ENCODE measurements around the gene HDGF. TPM values are rescaled to one million over a fixed set of nuclear protein-coding genes. Genes with fewer than 3 reads are reported as not detected.

Gene HDGF
- total RNA-seq, 8 experiments from 2014 or later = 93.4 to 328 (median 187) TPM

DNA sequence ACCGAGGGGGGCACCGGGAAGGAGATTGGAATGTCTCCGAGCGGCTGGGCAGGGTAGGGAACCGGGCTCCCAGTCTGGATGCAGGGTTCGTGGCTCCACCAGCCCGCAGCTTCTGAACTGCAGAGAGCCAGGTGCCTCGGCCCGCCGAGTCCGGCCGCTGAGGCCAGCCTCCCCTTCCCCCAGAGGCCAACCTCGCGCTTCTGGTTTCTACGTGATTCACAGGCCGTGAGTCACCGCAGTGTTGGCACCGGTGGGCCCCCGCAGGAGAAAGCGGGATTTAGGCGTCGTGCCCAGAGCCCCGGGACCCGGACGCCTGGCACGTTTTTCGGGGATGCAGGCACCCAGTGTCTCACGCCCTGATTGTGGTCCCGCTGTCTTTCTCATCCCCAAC is 46.5 kb downstream of the HDGF start:
- H3K4me1 ChIP-seq (replicated peaks in 1 of 2) = peaks cover 52 to 75% of the 10 kb centered on the region in 2 donors
- peak overlapping the region; percentile 32 to 69 (median 44) for H3K4me3 ChIP-seq
- in situ Hi-C loops (cut with MboI; ENCODE audit: low pct_unique_long_range_greater_than_20kb in 2 of 9, low sequenced_read_pairs in 9 of 9, unreplicated experiment in 9 of 9) = no loop called here
- ATAC-seq (replicated peaks in 6 of 8) = peak in 2 of 8 experiments; percentile 0 to 2
- 0 to 10% (median 4%) methylated on average over 2 to 5 of the region's 29 CpGs; no CpG with 5 or more reads in 6 of the 10 experiments for WGBS, 10 experiments
- H3K27ac ChIP-seq = peak overlapping the region; percentile 92 to 93

DNA sequence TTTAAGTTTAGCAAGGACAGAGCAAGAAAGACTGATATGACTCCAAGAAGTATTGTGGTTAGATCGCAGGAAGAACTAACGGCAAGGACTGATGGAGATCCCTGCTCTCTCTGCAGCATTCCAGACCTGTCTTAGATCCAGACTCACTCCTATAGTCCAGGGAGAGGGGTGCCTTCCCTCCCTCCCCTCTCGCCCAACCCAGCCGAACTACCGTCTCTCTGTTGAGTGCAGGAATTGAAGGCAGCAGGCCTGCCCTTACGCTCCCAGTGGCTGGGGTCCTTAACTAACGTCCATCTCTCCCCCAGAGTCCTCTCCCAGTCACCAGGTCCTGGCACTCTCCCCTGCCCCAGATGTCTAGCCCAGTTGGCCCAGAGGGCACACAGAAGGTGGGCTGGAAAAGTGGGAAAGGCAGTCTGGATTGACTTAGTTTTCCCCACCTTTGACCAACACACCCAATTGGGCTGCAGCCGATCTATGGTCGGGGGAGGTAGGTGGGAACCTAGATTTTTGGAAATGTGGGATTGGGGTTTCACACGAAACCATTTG is 47.2 kb downstream of the HDGF start:
- peak overlapping the region; percentile 92 to 93 for H3K27ac ChIP-seq
- H3K4me1 ChIP-seq (replicated peaks in 1 of 2) = peaks cover 45 to 68% of the 10 kb centered on the region in 2 donors
- no peak for ATAC-seq (replicated peaks in 6 of 8)
- in situ Hi-C loops (cut with MboI; ENCODE audit: low pct_unique_long_range_greater_than_20kb in 2 of 9, low sequenced_read_pairs in 9 of 9, unreplicated experiment in 9 of 9) = no loop called here
- WGBS, 10 experiments = 0 to 100% (median 6%) methylated on average over 1 to 9 of the region's 10 CpGs; no CpG with 5 or more reads in 2 of the 10 experiments
- peak overlapping the region; percentile 32 to 69 (median 44) for H3K4me3 ChIP-seq

DNA sequence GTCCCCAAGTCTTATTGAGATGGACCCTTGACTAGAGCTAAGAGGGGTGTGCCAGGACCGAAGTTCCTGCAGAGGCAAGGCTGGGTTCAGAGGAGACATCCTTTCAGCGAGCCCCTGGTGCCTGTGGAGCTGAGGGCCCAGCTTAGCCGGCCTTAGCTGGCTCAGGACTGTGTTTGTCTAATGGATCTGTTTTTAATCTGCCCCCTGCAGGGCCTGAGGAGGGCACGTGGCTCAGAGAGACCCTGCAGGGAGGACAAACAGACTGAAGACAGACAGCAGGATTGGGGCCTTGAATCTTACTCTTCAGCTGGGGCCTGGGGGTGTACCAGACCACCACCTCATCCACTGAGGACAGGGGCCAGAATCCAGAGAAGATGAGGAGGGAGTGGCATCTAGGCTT is 47.7 kb downstream of the HDGF start:
- 0 to 17% (median 0%) methylated on average over 1 to 4 of the region's 4 CpGs; no CpG with 5 or more reads in 6 of the 10 experiments for whole genome bisulfite sequencing, 10 experiments
- in situ Hi-C loops (cut with MboI; ENCODE audit: low pct_unique_long_range_greater_than_20kb in 2 of 9, low sequenced_read_pairs in 9 of 9, unreplicated experiment in 9 of 9) = no loop called here
- ATAC-seq (replicated peaks in 6 of 8) = no peak
- H3K4me1 ChIP-seq (replicated peaks in 1 of 2) = peaks cover 43 to 63% of the 10 kb centered on the region in 2 donors
- peak overlapping the region; percentile 92 to 93 for H3K27ac ChIP-seq
- peak overlapping the region; percentile 32 to 69 (median 44) for H3K4me3 ChIP-seq

DNA sequence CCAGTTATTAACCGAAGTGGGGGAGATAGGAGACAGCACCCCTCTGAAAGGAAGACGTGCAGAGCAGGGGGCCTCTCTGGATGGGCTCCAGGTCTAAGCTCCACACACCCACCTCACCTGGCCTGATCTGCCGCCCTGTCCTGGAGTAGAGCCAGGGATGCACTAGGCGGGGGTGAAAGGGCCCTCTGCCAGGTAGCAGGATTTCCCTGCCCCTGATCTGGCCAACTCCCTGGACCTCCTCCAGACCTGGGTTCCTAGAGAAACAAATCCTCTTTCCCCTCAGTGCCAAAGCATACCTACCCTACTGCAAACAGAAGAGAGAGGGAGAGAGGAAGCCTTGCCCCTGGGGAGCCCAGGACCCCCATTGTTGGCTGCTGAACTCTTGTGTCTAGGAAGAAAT is 48.1 kb downstream of the HDGF start:
- Histone ChIP-seq H3K4me3 (peak overlapping the region in 4 of 5 donors; percentile 32 to 69 (median 44)), H3K27ac (peak overlapping the region; percentile 92 to 93), H3K4me1 (replicated peaks in 1 of 2) (peaks cover 40 to 59% of the 10 kb centered on the region in 2 donors)
- WGBS, 10 experiments = 0 to 20% (median 0%) methylated on average over 1 to 2 of the region's 4 CpGs; no CpG with 5 or more reads in 5 of the 10 experiments
- in situ Hi-C loops (cut with MboI; ENCODE audit: low pct_unique_long_range_greater_than_20kb in 2 of 9, low sequenced_read_pairs in 9 of 9, unreplicated experiment in 9 of 9) = no loop called here
- ATAC-seq (replicated peaks in 6 of 8) = no peak

DNA sequence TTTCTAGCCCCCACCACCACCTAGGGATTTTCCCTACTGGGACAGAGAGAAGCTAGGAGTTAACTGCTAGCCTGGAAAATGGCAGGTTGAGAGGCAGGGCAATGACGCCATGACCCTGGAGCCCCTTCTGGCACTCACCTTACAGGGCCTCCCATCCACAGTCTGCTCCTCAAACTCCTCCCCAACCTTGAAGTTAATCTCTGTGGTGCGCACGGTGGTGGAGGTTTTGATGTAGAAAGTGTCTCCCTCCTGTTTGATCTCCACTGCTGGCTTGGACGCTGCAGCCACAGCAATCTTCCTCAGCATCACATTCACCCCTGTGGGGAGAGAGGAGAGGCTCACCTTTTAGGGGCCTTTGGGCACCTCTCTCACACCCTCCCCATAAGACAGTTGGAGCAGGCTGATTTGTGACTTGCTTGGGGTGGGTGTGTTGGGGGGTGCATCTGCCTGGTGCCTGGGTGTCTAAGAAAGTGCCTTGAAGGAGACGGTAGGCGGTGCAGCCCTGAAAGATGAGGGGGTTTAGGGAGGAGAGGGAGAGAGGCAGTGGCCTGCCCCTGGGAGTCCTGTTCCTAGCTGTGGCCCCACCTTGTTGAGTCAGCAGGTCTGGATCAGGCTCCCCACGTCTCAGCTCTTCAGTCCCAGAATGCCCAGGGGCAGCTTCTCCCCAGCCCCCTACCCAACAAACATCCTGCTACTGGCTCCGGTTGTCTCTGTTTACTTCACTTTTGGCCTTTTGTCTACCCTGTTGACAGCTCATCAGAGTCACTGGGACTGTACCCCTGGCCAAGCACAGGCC is 50.5 kb downstream of the HDGF start:
- ATAC-seq (replicated peaks in 6 of 8) = no peak
- H3K27ac ChIP-seq = no peak overlapping the region
- in situ Hi-C loops (cut with MboI; ENCODE audit: low pct_unique_long_range_greater_than_20kb in 2 of 9, low sequenced_read_pairs in 9 of 9, unreplicated experiment in 9 of 9) = no loop called here
- WGBS, 10 experiments = 60 to 86% (median 76%) methylated on average over 1 to 7 of the region's 8 CpGs; no CpG with 5 or more reads in 4 of the 10 experiments
- H3K4me1 ChIP-seq (replicated peaks in 1 of 2) = peaks cover 31 to 53% of the 10 kb centered on the region in 2 donors
- H3K4me3 ChIP-seq = no peak overlapping the region

DNA sequence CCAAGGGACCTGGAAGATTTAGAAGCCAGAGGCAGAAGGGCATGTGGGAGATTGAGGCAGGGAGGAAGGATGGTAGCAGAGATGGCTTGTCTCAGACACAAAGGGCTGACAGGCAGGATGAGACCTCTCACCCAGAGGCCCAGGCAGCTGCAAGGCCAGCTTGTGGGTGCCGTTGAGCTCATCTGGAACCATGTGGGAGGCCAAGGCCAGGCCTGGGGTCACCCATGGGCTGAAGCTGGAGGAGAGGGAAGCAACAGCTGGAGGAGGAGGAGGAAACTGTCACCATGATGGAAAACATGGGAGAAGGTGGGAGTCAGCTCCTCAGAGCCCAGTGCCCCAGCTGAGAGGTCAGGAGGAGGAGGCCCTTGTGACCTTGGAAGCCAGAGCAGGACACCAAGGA is 52.5 kb downstream of the HDGF start:
- no peak for ATAC-seq (replicated peaks in 6 of 8)
- Histone ChIP-seq H3K4me1 (replicated peaks in 1 of 2) (peaks cover 37 to 46% of the 10 kb centered on the region in 2 donors), H3K27ac (no peak overlapping the region), H3K4me3 (no peak overlapping the region)
- in situ Hi-C loops (cut with MboI; ENCODE audit: low pct_unique_long_range_greater_than_20kb in 2 of 9, low sequenced_read_pairs in 9 of 9, unreplicated experiment in 9 of 9) = loop anchor here in 2 of 9 experiments (25.0 kb wide), 1 partner anchor 163 kb away; the partner anchor contains the start of genes INSRR (in 2 of the 2) and NTRK1 (in 2 of the 2)
- WGBS, 10 experiments = 13 to 14% methylated on average over 1 of the region's 1 CpG; no CpG with 5 or more reads in 8 of the 10 experiments

DNA sequence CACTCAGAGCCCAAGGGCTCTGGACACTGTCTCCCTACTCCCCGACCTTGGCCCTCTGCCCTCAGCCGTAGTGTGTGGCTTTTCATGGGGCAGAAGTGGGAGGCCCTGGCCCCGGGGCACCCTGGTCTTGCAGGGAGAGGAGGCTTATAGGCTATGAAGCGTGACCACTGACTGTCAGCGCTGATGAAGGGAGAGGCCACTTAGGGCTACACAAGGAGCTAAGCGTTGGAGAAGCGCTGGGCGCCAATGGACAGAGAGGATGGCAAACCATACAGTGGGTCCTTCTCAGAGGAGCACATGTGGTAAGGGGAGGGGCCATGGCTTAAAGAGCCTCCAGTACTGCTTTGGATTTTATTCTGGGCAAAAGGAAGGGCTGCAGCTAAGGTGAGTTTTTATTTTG is 54.0 kb downstream of the HDGF start:
- Histone ChIP-seq H3K4me1 (replicated peaks in 1 of 2) (peaks cover 46 to 50% of the 10 kb centered on the region in 2 donors), H3K4me3 (no peak overlapping the region), H3K27ac (peak overlapping the region in 1 of 2 donors; percentile 14)
- in situ Hi-C loops (cut with MboI; ENCODE audit: low pct_unique_long_range_greater_than_20kb in 2 of 9, low sequenced_read_pairs in 9 of 9, unreplicated experiment in 9 of 9) = loop anchor here in 2 of 9 experiments (25.0 kb wide), 1 partner anchor 165 kb away; the partner anchor contains the start of genes INSRR (in 2 of the 2) and NTRK1 (in 2 of the 2)
- 50 to 83% (median 67%) methylated on average over 2 to 8 of the region's 8 CpGs; no CpG with 5 or more reads in 6 of the 10 experiments for WGBS, 10 experiments
- ATAC-seq (replicated peaks in 6 of 8) = peak in 6 of 8 experiments; percentile 12 to 43 (median 18)

DNA sequence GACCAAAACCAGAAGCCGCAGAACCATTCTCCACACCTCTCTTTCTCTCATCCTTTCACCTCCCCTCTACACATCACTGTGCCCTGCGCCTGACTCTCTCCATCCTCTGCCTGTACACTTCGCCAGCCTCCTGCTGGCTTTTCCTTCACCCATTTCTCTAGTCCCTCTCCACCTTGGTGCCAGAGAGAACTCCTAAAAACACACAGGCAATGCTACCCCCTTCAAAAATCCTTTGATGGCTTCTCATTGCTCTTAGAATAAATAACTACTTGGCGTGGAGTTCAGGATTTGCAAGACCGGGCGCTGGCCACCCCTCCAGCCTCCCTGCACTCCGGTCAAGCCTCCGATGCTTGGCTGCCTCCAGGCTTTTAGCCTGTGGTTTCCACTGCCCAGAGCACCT is 54.7 kb downstream of the HDGF start:
- Histone ChIP-seq H3K4me3 (no peak overlapping the region), H3K4me1 (replicated peaks in 1 of 2) (peaks cover 46 to 50% of the 10 kb centered on the region in 2 donors), H3K27ac (no peak overlapping the region)
- no peak for ATAC-seq (replicated peaks in 6 of 8)
- in situ Hi-C loops (cut with MboI; ENCODE audit: low pct_unique_long_range_greater_than_20kb in 2 of 9, low sequenced_read_pairs in 9 of 9, unreplicated experiment in 9 of 9) = loop anchor here in 2 of 9 experiments (25.0 kb wide), 1 partner anchor 166 kb away; the partner anchor contains the start of genes INSRR (in 2 of the 2) and NTRK1 (in 2 of the 2)
- 60 to 90% (median 74%) methylated on average over 2 to 8 of the region's 8 CpGs; no CpG with 5 or more reads in 2 of the 10 experiments for WGBS, 10 experiments

DNA sequence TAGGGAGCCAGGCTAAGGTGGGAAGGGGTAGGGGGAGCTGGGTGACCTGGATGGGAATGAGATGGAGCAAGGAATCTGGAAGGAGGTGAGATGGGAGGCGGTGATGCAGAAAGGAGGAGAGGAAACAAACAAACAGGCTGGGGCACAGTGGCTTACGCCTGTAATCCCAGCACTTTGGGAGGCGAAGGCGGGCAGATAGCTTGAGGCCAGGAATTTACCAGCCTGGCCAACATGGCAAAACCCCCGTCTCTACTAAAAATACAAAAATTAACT is 56.8 kb downstream of the HDGF start:
- in situ Hi-C loops (cut with MboI; ENCODE audit: low pct_unique_long_range_greater_than_20kb in 2 of 9, low sequenced_read_pairs in 9 of 9, unreplicated experiment in 9 of 9) = loop anchor here in 2 of 9 experiments (25.0 kb wide), 1 partner anchor 168 kb away; the partner anchor contains the start of genes INSRR (in 2 of the 2) and NTRK1 (in 2 of the 2)
- Histone ChIP-seq H3K4me3 (no peak overlapping the region), H3K27ac (no peak overlapping the region), H3K4me1 (replicated peaks in 1 of 2) (peaks cover 60 to 61% of the 10 kb centered on the region in 2 donors)
- ATAC-seq (replicated peaks in 6 of 8) = no peak
- WGBS, 10 experiments = 61 to 100% (median 88%) methylated on average over 1 to 5 of the region's 5 CpGs; no CpG with 5 or more reads in 3 of the 10 experiments

DNA sequence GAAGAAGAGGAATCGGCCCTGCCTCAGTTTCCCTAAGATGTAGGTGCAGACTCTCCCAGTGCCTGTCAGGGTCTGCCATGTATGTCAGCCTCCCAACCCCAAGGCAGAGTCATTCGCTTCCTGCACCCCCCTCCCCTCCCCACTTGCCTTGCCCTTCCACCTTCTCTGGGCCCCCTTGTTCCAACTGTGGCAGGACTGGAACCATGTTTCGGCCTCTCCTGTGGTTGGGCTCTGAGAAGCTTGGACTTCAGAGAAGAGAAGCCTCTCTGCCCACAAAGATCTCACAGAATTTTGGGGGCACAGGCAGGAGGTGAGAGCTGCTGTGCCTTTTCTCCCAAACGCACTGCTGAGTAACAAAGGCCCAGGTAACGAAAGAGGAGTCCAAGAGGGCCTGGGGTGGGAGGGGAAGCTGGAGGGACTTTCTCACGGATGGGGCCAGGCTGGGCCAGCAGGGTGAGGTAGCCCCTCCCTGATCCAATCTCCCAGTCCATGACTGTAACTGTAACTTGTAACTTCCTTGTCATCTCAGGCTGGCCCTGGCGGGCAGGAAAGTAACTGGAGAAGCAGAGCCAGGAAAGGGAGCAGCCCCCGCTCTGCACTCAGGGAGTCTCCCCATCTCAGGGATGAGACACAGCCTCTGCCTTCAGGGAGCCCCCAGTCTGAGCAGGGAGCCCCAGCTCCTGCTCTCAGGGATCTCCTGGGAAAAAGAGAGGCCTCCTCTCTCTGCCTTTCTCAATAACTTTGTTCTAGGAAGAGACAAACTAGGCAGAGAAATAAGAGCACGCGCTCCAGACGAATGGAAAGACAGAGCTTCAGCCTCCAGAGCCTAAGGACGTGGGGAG is 57.4 kb downstream of the HDGF start:
- Histone ChIP-seq H3K27ac (peak overlapping the region in 1 of 2 donors; percentile 51), H3K4me1 (replicated peaks in 1 of 2) (peaks cover 64 to 66% of the 10 kb centered on the region in 2 donors), H3K4me3 (no peak overlapping the region)
- whole genome bisulfite sequencing, 10 experiments = 32 to 86% (median 72%) methylated on average over 3 to 7 of the region's 12 CpGs; no CpG with 5 or more reads in 2 of the 10 experiments
- in situ Hi-C loops (cut with MboI; ENCODE audit: low pct_unique_long_range_greater_than_20kb in 2 of 9, low sequenced_read_pairs in 9 of 9, unreplicated experiment in 9 of 9) = loop anchor here in 2 of 9 experiments (25.0 kb wide), 1 partner anchor 168 kb away; the partner anchor contains the start of genes INSRR (in 2 of the 2) and NTRK1 (in 2 of the 2)
- ATAC-seq (replicated peaks in 6 of 8) = peak in 1 of 8 experiments; percentile 9

DNA sequence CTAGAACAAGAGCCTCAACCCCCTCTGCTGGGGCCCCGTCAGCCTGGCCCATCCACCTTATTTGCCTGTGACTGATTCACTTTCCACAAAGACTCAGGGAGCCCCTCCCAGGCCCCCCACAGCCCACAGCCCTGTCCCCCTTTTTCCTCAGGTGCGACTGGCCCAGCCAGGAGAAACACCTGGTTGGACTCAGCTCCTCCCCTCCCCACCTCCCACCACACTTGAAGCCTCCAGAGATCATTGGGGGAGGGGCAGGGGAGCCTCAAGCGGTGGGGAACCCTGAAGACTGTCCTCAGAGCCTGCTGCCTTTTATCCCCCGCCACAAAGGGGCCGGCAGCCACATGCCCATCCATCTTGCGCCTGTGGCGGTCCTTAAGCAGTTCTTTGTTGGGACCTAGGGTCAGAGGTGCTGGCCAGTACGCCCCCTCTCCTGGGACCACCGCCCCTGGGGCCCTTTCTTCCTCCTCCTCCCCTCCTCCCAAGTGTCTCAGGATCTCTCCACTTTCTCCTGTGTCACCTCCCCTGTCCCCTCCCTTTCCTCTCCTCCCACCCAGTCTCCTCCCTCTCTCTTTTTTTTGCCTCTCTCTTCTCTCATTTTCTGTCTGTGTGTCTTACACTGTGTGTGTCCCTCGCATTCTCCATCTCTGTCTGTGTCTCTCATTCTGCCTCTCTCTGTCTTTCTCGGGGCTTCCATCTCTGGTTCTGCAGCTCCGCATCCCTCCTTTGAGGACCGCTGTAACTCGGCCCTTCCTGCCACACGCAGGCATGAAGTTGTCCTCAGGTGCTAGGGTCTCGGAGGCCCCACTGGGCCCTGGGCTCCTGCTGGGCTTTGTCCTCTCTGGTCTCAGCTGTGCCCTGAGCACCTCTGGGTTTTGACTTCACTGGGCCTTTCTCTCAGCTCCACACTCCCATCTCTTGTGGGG is 58.3 kb downstream of the HDGF start:
- no peak overlapping the region for H3K4me3 ChIP-seq

More for the DNA sequence above, 58.3 kb downstream of the HDGF start:
- in situ Hi-C loops (cut with MboI; ENCODE audit: low pct_unique_long_range_greater_than_20kb in 2 of 9, low sequenced_read_pairs in 9 of 9, unreplicated experiment in 9 of 9) = loop anchor here in 2 of 9 experiments (25.0 kb wide), 1 partner anchor 169 kb away; the partner anchor contains the start of genes INSRR (in 2 of the 2) and NTRK1 (in 2 of the 2)
- Histone ChIP-seq H3K4me1 (replicated peaks in 1 of 2) (peaks cover 64 to 66% of the 10 kb centered on the region in 2 donors), H3K27ac (peak overlapping the region; percentile 4 to 51)
- WGBS, 10 experiments = 18 to 85% (median 58%) methylated on average over 1 to 7 of the region's 16 CpGs; no CpG with 5 or more reads in 2 of the 10 experiments
- ATAC-seq (replicated peaks in 6 of 8) = peak in 3 of 8 experiments; percentile 16 to 25 (median 22)
